Stimulated activated CD4-positive, alpha-beta T cell treated with anti-CD3 and anti-CD28 coated beads, TNF-alpha, amount 100 ng/mL, for 1 hour (primary cell): ENCODE measurements around the gene TMED6.
A peak's percentile ranks its signal among the peaks of the same experiment; 100 is the strongest.

ENCODE experiments used
- DNase-seq, 3 donors: peaks; one replicate each; pipeline ENCODE4 v3.0.0-alpha.2; 2020; ENCODE audit warnings: low read depth in 3 of 3, low spot score in 1 of 3

TMED6 gene

DNA sequence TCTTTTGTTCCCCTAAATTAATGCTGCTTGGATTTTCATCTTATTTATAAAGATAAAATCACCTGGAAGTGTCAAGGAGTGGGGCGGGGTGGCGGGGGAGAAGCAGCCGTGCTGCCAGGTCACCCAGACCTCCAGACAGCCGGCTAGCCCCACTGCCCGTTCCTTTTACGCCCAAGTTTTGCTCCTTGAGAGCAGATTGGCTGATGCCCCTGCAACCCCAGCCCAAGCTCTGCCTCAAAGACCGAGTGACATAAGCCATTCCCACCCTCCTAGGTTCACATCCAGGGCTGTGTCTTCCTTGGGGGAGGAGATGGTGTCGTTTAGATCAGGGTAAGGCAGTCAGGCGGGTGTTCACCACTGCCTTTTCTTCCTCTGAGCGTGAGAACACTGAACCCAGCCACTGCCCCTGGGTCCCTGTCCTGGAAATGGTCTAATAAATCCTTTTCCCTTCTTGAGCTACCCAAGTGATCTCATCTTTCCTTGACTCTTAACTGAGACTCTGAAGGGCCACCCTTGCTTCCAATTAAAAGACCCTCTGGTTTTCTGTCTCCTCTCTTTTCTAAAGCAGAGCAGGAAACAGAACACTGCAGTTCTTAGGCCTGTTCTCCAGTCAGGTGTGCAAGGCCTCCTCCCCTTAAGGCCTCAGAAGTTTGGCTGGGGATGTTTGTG is 26.9 kb downstream of the TMED6 start:
- DNase-seq: no peak

DNA sequence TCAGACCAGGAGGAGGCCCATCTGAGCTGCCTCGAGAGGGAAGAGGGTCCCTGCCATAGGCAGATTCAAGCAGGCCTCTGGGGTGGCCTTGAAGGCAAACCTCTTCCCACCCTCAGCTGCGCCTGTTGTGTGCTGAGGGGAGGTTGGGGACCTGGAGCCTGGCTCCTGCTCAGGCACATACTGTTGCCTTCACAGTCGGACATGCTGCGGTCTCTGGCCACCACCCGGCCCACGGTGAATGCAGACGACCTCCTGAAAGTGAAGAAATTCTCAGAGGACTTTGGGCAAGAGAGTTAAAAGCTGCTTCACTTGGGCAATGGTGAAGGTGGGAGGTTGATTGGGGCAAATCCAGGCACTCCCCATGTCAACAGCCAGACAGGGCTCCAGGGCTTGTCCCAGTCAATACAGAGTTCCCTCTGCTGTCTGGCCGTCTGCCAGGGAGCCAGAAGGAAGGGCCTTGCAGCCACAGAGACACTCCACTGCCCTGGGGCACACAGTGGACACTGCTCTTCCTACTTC is 27.5 kb downstream of the TMED6 start:
- DNase-seq: no peak

DNA sequence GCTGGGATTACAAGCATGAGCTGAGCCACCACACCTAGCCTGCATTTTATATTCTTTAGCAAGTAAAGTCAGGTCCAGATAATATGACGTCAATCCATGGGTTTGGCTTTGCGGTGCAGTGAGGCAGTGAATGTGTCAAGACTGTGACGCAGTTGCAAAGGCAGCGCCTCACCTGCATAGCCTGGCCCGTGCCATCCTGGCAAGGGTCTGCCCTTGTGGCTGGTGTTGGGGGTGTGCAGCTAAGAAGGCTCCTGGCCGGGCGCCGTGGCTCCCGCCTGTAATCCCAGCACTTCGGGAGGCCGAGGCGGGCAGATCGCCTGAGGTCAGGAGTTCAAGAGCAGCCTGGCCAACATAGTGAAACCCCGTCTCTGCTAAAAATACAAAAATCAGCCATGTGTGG is 28.2 kb downstream of the TMED6 start:
- no peak for DNase-seq

DNA sequence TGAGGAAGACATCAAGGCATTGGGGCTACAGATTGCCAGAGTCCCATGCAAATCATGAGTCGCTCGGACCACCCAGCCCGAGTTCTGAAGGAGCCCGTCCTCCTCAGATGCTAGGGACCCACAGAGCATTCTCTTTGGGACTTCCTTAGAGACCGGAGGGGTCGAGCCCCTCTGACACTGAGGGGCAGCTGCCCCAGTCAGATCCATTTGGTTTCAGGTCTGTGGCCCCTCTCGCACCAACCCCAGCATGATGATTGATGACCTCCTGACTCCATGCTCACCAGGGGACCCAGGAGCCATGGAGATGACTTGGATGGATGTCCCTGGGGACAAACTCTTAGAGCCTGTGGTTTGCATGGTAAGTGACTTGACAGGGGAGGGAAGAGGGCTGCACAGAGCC is 29.2 kb downstream of the TMED6 start:
- no peak for DNase-seq

- DNase-seq: no peak
Measured at GRCh38 chr16:69321080-69321479, 30.5 kb downstream of the TMED6 start.

- no peak for DNase-seq
Measured at GRCh38 chr16:69320740-69321073, 30.9 kb downstream of the TMED6 start.

DNA sequence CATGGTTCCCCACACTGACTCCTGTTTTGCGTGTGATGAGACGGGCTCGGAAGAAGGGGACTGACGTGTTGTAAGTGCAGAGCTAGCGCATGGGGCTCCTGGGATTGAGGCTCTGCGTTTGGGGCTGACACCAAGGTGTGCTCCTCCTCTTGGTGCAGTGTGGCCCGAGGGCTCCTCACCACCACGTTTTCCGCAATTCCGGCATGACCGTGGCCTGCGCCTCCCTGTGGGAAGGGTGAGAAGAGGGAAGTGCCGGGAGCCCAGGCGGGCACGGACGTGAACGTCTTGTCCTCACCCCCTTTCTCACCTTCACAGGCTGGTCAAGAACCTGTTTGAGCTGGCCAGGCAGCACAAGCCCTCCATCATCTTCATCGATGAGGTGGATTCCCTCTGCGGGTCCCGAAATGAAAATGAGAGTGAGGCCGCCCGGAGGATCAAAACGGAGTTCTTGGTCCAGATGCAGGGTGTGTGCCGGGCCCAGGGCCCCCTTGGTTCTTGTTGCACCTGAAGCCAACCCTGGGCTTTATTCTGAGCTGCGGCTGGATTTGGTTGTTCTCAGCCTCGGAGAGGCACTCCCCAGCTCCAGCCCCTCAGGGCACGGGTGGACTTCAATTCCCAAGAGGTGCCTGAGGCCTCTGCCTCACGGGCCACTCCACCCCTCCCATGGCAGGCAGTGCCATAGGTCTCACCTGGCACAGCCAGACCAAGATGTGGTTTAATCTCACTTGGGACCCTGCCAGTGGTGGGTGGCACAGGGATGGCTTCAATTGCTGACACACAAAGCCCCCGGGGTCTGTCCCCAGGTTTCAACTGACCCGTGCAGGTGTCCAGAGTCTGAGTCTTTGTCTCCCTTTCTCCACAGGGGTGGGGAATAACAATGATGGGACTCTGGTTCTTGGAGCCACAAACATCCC is 31.5 kb downstream of the TMED6 start:
- DNase-seq: no peak

- no peak for DNase-seq
Measured at GRCh38 chr16:69319381-69319780, 32.2 kb downstream of the TMED6 start.

GRCh38 chr16:69318911-69319289 is 32.7 kb downstream of the TMED6 start:
- DNase-seq: no peak

- no peak for DNase-seq
Measured at GRCh38 chr16:69318177-69318910, 33.2 kb downstream of the TMED6 start.

GRCh38 chr16:69316595-69317034 is 35.0 kb downstream of the TMED6 start:
- DNase-seq: no peak

GRCh38 chr16:69315486-69316311 is 35.9 kb downstream of the TMED6 start:
- no peak for DNase-seq

- DNase-seq: no peak
Measured at GRCh38 chr16:69314534-69314933, 37.1 kb downstream of the TMED6 start.

DNA sequence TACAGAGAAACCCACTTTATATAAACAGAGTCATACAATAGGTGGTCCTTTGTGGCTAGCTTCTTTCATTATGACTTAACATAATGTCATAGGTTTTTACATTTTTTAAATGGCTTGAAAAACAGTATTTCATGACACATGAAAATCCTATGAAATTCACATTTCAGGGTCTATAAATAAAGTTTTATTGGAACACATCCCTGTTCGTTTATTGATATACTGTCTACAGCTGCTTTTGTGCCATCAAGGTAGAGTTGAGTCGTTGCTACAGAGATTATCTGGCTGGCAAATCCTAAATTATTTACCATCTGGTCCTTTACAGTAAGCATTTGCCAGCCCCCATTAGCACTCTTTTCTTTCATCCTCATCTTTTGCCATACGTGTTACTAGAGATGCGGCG is 38.1 kb downstream of the TMED6 start:
- DNase-seq: no peak

- DNase-seq: peak in 1 of 3 donors; percentile 16
Measured at GRCh38 chr16:69311533-69312387, 39.8 kb downstream of the TMED6 start.

DNA sequence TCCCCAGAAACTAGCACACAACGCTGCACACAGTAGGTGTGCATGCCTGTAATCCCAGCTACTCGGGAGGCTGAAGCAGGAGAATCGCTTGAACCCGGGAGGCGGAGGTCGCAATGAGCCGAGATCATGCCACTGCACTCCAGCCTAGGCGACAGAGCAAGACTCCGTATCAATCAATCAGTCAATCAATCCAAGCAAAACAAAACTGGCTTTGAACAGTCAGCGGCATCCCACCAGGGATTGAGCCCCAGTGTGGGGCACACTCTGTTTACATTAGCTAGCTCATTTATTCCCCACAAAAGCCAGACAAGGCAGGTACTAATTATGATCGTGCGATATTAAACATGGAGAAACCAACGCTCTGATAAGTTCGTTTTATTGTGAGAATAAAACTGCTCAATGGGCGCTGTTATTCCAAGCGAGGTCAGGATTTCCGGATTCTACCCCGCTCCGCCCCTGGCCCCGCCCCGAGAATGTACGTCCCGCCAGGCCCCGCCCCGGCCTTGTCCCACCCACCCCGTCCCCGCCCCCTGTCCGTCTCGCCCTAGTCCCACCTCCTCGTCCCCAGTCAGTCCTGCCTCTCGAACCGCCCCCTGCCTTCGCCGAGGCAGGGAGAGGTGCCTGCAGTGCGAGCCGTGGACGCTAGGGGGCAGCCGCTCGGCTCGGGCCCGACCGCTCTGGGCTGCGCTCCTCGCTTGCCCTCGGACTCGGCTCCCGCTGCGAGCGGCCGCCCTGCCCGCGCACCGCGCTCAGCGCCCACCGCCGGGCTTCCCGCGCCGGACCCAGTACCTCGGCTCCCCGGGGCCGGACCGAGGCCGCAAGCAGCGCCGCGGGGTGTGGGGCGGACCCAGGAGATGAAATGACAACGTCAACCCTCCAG is 40.7 kb downstream of the TMED6 start, which contains the start of gene VPS4A:
TSS of gene VPS4A (plus strand) at position 698 of the 880 bp plus-strand sequence. CDS start at position 860, 162 bp downstream.
- DNase-seq: peak; percentile 94 to 98 (median 97)

DNA sequence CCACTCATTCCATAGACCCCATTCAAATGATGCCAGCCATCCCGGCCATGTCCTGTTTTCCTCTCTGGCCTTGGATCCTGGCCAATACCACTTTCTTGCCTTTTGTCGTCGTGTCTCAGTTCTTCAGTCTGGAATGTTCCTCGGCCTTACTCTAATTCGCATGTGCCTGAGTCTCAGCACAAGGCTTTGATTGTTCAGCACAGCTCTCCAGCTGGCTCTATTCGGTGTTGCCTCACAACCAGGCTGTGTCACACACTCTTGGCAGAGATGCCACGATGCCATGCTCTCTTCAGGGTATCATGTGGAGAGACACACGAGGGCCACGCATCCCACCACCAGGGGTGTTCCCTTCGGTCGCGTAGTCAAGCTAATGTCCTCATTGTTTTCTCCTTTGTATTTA is 42.3 kb downstream of the TMED6 start:
- no peak for DNase-seq

GRCh38 chr16:69307856-69308255 is 43.7 kb downstream of the TMED6 start:
- DNase-seq: no peak

GRCh38 chr16:69307091-69307490 is 44.5 kb downstream of the TMED6 start:
- no peak for DNase-seq
